Prostate gland (tissue), 2 donors: ENCODE data around the gene PROB1.

ENCODE experiments used
- CTCF ChIP-seq, 4 experiments: fragments of 200-600 bp in 2 of 4; fragments of 450-650 bp in 2 of 4; sonication (generic) in 2 of 4; IDR thresholded peaks; 1 replicate in 3 of 4; 2 replicates in 1 of 4; pipeline ENCODE4 v1.5.1; 2016 to 2019; ENCODE audit warnings: antibody characterized with exemption in 4 of 4, mild to moderate bottlenecking in 2 of 4, moderate library complexity in 2 of 4
- POLR2A ChIP-seq: fragments of 450-650 bp; IDR thresholded peaks from one replicate; pipeline ENCODE4 v1.6.1; 2016; ENCODE audit warnings: antibody characterized with exemption, mild to moderate bottlenecking

- TF ChIP-seq CTCF (IDR thresholded peaks at IDR 0.05) (no peak), POLR2A (no peak)
Measured at GRCh38 chr5:139401546-139401945, 6.6 kb upstream of the PROB1 start.
